ENCODE measurements around the gene RNF213.
A peak's percentile ranks its signal among the peaks of the same experiment; 100 is the strongest.

The RNF213 gene

GRCh38 chr17:80419255-80419654, 158.6 kb downstream of the RNF213 start:
- no peak for DNase-seq (ENCODE audit: low spot score)

DNA sequence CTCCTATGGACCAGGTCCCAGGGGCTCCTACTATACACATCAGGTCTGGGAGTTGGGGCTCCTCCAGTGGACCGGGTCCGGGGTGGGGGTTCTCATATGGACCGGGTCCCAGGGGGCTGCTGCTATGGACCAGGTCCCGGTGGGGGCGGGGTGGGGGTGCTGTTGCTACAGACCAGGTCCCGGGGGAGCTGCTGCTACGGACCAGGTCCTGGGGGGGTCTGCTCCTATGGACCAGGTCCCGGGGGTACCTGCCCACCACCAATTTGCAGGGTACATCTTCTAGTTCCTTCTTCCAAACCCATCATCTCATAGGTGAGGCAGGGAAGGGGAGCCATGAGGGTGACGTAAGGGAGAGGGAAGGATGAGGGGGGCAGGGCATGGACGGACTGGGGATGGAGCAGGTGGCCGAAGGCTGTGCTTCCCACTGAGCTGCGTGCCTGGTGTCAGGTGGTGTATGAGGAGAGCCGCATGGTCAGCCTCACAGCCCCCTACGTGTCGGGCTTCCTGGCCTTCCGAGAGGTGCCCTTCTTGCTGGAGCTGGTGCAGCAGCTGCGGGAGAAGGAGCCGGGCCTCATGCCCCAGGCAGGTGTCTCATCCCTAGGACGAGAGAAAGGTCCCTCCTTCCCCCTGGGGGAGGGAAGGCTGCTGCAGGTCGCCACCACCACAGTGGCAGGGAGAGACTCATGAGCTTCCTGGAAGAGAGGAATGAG, 160.9 kb downstream of the RNF213 start:
- no peak for DNase-seq (ENCODE audit: low spot score)

DNA sequence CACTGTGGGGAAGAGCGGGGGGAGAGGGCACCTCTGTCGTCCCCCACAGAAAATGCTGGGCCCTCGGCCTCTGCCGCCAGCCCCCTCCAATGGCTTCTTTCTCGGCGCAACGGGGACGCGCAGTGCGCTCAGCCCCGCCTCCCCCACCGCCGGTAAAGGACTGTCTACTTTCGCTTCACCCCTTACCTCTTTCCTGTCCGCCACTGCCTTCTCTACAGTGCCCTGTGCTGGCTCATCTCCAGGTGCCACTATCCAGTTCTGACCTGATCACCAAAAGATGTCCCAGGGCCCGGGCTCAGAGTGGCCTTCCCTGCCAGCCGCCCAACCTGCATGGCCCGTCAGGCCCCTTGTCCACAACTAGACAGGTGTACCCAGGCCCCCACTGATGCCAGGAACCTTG, 161.6 kb downstream of the RNF213 start:
- DNase-seq (ENCODE audit: low spot score) = no peak

GRCh38 chr17:80422981-80423380, 162.3 kb downstream of the RNF213 start:
- DNase-seq (ENCODE audit: low spot score) = no peak

GRCh38 chr17:80423536-80424225, 163.0 kb downstream of the RNF213 start:
- no peak for DNase-seq (ENCODE audit: low spot score)

DNA sequence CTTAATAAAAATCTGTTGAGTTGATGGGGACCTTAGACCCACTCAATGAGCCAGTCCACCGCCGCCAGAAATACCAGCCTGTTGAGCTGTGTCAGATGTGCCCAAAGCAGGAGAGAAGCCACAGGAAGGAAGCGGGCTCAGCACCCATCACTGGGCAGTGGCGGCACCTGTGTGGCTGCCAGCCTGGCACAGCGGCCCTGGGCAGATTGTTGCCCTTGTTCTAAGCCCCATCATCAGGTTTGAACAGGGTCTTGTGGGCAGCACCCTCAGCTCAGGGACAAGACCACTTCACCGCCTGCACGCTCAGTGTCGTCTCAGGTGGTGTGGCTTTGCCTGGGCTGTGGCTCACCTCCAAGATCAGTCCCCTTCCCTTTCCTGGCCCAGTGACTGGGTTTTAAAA, 163.6 kb downstream of the RNF213 start:
- no peak for DNase-seq (ENCODE audit: low spot score)

DNA sequence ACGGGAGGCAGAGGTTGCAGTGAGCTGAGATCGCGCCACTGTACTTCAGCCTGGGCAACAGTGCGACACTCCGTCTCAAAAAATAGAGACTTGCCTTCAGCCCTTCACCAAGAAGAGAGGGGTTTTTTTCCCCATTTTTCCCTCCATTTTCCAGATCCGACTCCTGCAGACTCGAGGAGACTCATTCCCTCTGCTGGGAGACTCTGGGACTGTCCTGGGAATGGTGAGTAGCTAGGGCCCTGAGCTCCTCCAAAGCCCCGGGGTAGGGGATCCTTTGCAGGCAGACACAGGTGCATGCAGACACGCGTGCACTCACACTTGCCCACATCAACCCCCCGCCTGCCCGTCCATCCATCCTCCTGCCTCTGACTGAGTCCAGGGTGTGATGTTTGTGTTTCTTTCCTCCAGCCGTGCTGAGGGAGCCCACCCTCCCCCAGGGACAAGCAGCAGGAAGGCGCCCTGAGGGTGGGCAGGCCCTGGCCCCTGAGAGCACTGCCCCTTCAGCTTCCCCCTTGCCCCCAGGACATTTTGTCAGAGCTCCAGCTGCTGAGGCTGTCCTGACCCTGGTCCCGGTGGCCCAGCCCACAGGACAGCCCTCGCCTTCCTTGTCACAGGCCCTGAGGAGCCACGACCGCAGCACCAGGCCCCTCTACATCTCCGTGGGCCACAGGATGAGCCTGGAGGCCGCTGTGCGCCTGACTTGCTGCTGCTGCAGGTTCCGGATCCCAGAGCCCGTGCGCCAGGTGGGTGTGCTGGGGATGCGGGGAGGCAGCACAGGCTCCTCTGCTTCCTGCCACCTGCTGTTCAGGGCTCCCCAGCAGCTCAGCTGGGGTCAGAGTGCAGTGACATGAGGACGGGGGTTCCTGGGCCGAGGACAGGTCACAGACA, 164.5 kb downstream of the RNF213 start:
- no peak for DNase-seq (ENCODE audit: low spot score)

DNA sequence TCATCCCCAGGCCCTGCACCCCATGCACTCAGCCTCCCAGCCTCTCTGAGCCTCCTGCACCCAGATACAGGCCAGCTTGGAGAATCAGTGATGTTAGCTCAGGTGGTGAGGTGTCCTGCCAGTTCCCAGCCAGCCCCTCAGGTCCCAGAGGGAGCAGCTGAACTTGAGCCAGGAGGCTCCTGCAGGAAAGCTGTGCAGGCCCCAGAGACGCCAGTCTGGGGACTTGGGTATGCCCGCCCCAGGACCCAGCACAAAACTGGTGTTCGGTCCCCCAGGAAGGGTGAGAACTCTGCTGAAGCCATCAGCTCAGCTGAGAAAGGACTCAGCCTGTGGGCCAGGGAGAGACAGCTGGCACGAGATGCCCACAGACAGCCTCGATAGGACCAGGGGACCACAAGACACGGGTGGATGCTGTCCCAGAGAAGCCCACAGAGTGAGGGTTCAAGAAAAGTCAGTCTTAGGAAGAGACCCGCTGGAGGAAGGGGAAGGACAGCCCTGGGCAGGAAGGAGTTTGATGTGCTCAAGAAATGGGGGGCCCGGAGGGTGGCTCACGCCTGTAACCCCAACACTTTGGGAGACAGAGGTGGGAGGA, 165.3 kb downstream of the RNF213 start:
- DNase-seq (ENCODE audit: low spot score) = no peak

DNA sequence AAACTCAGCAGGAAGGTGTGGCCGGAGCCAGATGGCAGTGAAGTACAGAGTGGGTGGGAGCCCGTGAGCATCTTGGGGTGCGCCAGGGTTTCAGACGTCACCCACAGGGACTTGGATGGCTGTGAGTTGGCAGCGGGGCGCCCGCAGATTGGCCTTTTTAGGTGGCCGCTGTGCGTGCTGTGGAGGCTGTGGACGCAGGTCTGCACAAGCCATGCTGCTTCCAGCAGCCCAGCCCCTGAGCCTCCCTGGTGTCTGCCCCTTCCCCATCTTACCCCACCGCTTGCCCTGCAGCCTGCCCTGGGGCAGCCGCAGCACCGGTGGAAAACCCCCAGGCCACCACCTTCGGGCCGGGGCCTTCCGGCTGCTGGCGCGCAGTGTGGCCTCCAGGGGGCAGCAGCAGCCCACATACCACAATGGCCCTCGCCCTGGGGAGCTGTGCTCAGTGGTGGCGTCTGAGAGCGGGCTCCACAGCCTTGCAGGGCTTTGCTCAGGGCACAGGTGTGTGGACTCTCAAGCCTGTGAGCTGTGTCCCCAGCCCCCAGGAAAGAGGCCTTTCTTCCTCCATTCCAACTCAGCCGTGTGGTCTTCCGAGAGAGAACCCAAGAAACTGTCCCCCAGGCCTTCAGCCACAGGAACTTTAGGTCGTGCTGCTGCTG, 166.1 kb downstream of the RNF213 start:
- peak; percentile 52 for DNase-seq (ENCODE audit: low spot score)

GRCh38 chr17:80427366-80428282, 167.0 kb downstream of the RNF213 start:
- DNase-seq (ENCODE audit: low spot score) = no peak

DNA sequence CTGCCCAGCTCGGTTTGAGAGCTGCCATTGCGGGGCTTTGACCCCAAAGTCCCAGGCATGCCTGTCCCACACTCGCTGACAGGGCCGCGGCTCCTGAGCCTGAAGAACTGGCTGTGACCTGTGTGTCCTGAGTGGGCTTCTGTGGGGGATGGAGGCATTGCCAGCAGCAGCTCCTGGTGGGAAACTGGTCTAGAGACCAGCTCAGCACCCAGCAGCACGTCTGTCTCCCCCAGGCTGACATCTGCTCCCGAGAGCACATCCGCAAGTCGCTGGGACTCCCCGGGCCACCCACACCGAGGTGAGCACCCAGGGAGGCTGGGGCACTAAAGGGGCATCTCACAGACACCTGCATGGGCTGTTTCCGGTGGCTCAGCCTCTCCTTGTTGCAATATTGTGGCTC, 167.7 kb downstream of the RNF213 start:
- DNase-seq (ENCODE audit: low spot score) = no peak

GRCh38 chr17:80428796-80429195, 168.1 kb downstream of the RNF213 start:
- no peak for DNase-seq (ENCODE audit: low spot score)

GRCh38 chr17:80429356-80430275, 169.0 kb downstream of the RNF213 start:
- no peak for DNase-seq (ENCODE audit: low spot score)

DNA sequence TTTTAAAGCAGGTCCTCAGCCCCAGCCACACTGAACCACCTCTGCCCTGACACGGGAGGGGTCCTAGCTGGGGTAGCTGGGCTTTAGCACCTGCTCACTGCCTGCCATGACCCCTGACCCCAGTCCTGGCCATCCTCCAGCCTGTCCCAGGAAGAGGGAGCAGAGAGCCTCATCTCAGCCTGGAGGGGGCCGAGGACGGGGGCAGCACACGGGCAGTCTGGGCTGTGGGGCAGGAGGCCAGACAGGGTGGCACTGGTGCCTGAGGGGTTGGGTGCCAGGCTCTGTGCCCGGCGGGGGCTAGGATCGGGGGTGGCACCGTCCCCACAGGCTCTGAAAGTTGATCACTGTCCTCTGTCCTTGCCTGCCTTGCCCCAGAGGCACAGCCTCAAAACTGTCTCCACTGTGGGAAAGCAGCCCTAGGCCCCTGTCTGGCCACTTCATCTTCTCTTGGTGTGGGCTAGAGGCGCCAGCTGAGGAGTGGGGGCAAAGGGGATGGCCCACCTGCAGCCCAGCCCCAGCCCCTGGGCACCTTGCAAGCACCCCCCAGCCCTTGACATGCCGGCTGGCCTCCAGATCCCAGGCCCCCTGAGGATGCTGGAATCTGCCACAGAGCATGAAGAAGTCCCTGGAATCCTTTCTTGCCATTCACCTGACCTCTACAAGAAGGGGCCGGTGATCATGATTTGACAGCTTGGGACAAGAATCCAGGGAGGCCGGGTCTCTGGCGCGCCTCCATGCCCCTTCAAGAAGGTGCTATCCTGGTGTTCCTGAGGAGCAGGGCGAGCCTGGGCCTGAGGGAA, 170.0 kb downstream of the RNF213 start:
- DNase-seq (ENCODE audit: low spot score) = no peak

DNA sequence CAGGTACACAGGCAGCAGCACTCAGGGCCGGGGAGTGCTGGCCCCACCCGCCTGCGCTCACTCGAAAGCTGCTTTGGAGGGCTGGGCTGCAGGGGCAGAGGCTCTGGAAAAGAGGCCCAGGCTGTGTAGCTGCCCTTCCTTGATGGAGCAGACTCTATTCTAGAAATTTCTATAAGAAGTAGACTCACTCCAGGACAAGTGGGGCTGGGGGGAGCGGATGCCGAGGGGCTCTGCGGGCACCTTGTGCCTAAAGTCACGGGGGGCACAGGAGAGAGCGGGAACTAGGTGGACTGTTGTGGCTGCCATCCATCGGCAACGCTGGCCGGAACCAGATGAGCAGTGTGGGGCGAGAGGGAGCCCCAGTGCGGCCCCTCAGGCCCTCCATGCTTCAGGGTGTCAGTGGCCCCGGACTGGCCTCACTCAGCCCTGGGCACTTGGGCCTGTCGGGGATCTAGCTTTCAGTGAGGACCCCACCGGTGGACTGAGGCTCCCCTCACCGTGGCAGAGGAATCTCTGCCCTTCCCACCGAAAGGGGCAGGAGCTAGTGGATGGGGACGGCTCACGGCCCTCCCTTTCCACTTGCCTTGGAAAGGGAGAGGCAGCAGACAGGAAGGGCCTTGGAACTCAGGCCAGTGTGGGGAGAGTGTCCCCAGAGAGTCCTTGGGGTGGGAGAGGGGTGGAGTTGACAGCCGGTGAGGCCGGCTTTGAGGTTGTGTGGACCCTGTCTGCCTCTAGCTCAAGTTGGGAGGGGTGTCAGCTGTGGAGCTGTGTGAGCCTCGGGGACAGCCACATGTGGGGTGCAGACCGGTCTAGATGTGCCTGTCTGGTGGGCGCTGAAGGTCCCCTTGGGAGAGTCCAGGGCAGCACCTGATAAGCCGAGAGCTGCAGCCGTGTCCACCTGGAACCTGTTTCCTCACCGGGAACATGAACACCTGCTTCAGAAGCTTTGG, 170.9 kb downstream of the RNF213 start:
- no peak for DNase-seq (ENCODE audit: low spot score)

DNA sequence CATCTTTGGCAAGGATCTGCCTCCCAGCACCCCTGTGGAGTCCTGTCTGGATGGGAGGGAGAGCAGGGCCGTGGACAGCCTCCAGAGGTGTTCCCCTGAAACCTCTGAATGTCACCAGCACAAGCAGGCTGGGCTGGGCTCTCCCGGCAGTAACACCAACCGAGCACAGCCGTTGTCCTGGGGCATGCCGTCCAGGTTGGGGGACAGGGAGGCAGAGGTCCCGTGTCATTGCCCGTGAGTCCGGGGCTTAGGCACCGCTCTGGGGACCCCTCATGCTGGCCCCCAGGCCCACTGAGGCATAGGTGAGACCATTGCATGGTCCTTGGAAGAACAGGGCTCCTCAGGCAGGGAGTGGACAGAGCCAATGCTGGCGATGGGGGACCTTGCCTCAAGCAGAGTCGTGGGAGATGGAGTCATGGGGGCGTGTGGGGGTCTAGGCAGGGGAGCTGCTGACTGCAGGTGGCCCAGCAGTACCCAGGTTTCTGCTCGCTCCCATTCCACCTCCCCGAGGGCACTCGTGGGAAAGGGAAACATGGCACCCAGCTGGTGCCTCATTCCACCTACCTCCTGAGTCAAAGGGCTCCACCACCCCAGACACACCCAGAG, 171.8 kb downstream of the RNF213 start:
- DNase-seq (ENCODE audit: low spot score) = no peak

- DNase-seq (ENCODE audit: low spot score) = no peak
Observed at GRCh38 chr17:80432961-80433550, 172.4 kb downstream of the RNF213 start.
